HG03575 (cell line): ENCODE measurements around the gene RAB3IL1.
"Not testable (repeated sequence)": the region's sequence is repeated elsewhere in the genome, so short reads cannot be mapped to it uniquely, and the experiment has no call there.

Source experiments
- ATAC-seq: cut with Tn5 transposase; IDR thresholded peaks from one replicate; pipeline ENCODE4 v1.9.1; 2021; ENCODE audit not compliant: unreplicated experiment, insufficient number of reproducible peaks, low FRiP score; ENCODE audit errors: extremely low read depth

The RAB3IL1 gene

DNA sequence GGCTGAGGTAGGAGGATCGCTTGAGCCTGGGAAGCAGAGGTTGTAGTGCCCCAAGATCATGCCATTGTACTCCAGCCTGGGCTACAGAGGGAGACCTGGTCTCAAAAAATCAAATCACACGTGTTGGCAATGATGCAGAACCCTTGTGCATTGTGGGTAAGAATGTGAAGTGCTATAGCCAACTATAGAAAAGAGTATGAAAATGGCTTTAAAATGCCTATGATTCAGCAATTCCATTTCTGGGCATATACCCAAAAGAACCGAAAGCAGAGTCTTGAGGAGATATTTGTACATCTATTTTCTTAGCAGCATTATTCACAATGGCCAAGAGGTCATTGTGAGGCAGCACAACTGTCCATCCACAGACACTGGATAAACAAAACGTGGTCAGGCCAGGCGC lies 23.4 kb downstream of the RAB3IL1 start:
- no peak for ATAC-seq

DNA sequence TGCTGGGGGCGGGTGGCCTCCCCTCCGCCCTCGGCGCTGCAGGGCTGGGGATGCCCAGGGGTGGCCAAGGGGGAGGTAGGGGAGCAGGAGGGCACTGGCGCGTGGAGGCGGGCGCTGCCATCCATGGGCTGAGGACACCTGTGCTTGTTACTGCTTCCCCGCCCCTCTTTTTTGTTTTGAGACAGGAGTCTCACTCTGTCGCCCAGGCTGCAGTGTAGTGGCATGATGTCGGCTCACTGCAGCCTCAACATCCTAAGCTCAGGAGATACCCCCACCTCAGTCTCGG lies 25.3 kb downstream of the RAB3IL1 start:
- ATAC-seq = no peak

DNA sequence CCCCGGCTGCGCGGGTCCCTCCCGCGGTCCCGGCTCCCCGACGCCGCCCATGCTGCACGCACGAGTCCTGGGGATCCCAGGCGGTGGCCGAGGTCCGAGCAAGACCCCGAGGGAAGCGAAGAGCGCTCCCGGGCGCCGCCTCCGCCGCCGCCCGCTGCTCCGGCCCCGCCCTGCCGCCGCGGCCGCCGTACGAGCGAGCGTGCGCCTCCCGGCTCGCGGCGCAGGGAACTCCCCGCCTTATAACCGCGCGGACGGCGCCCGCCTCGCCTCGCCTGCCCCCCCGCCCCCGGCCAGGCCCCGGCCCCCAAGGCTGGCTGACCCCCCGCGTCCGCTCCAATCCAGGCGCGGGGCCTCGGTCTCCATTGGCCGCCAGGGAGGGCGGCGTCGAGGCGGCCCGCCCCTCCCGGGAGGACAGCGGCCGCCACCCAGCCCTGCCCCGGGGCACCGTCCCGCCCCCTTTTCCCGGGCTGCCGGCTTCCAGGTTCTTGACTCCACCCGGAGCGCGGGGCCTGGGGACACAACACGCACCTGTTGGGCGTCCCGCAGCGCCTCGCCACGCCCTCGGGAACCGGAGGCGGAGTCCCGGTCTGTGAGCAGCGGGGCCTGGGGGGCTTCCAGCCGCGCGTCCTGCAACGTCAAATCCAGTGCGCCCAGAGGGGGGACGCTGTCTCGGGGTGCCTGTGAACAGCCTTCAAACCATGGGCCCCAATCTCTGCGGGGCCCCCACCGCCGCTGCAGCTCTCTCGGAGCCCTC lies 25.9 kb downstream of the RAB3IL1 start, which contains the start of gene FADS3:
Gene FADS3 (minus strand): TSS at position 215 of the 754 bp plus-strand sequence. CDS start 164 bp downstream, at position 51.
- ATAC-seq = no peak

DNA sequence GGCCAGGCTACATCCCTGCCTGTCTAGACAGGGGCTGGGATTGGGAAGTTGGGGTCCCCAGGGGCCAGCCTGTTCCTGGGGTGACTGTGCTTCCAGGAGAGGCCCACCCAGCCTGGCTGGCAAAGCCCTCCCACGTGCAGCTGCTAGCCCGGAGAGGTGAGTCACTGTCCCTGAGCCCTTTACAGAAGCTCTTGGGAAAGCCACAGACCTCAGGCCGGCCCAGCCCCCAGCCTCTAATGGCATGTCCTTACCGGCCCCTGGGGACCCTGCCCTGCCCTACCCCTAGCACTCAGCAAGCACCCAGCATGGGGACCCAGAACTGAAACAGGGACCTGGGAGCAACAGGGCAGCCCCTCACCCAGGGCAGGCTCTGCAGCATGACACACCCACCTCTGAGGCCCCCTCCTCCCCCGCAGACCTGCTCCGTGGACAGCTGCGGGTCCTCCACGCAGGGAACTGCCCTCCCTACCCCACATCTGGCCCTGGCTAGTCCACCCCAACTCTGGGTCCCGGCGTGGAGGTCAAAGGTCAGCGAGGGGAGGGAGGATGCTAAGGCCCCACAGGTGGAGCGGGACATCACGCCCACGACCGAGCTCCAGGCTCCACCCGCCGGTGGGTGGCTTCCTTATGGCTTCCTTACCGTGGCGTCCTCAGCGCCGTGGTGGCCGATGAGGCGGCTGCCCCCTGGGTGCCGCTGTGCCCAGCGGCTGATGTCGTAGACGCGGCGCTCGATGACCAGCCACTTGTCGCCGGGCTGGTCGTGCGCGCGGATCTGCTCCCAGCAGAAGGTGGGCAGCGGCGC lies 26.6 kb downstream of the RAB3IL1 start:
- no peak for ATAC-seq

DNA sequence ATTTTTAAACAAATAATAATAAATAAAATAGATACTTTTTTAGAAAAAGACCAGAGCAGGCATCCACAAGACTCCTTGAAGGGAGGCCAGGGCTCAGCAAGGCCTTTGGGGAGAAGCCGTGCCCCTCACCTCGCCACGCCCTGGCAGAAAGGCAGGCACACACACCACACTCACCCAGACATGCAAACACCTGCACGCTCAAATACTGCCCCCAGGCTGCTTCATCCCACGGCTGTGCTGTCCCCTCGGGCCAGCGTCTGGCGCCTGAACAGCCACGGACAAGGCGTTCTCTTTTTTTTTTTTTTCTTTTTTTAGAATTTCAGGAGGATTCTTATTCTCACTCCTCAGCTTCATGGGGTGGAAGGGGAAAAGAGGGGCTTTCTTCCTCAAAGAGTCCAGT lies 27.5 kb downstream of the RAB3IL1 start:
- no peak for ATAC-seq

DNA sequence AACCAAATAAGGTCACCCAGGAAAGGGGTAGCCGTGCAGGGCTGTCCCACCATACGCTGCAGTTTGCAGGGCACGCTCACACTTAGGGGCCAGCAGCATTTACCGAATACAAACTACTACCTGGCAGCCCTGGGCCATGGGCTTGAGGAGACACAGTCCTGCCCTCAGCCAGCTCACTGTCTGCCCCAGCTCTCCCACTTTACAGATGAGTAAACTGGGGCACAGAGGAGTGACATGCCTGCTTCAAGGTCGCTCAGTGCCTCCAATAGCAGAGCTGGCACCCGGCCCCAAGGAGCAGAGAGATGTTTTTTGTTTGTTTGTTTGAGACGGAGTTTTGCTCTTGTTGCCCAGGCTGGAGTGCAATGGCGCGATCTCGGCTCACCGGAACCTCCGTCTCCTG lies 28.8 kb downstream of the RAB3IL1 start:
- no peak for ATAC-seq

DNA sequence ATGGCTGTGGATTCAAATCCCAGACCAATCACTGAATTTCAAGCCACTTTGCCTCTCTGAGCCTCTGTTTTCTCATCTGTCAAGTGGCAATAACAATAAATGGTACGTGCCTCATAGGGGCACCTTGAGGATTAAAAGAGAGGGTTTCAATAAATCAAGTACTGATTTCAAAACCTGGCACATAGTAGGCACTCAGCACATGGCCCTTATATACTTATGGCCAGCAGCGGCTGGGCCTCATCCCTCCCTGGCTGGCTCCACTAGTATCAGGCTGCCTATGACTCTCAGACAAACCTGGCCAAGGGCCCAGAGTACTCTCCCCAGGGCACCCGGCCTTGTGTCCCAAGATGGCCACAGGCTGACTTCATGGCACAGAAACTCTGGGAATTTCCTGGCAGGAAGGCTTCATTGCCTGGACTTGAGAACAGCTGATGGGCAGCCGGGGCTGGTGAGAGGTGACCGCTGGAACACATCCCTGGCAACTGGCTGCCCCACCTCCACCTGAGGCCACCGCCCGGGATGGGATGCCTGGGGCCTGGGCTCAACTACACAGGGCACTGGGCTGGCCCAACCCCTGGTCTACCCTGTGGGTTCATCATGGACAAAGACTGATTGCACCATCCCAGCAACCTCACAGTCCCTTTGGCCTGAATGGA lies 29.4 kb downstream of the RAB3IL1 start:
- ATAC-seq = no peak

DNA sequence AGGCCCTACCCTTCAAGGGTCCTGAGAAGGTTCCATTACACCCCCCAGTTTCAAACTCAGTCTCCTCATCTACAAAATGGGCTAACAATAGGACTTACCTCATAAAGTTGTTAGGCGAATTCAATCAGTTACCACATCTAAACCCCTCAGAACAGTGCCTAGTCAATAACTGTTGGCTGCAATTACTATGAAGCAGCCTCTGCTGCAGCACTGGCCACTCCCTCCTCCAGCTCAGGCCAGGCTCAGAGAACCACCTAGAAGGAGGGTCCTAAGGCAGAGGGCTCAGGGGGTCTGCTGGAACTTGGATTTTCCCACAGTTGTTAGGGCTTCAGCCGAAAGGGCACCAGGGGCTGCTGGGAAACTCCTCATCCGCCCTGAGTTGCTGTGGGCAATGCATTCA lies 30.7 kb downstream of the RAB3IL1 start:
- ATAC-seq = no peak

DNA sequence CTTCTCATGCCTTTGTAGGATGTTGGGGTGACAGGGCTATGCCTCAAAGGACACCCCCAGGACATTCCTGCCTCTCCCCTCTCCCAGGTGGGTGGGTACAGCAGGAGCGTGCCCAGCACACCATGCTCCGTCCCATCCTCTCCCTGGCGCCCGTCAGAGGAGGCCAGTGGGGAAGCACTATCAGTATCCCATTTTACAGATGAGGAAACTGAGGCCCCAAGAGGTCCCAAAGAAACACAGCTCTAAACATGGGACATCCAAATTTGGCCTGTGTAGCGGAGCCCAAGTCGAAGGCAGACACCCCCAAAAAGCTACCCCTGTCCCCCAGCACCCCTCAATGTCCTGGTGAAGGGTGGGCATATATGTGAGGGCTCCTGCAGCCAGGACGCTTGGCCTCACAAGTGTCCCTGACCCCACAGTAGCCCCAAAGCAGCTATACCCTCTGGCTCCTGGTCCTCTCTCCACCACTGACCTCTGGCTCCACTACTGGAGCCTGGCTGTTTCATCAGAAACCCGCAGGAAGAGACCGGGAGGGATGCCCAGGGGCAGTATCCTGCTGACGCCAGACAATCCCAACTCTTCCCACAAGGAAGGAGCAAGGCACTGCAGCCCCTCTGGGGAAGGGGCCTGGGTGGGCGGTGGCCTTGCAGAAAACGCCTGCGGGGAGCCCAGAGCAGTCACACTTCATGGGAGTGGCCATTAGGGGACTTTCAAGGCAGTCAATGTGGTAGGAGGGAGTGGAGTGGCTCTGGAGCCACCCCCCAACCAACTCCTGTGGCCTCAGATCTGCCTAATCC lies 31.4 kb downstream of the RAB3IL1 start:
- no peak for ATAC-seq

DNA sequence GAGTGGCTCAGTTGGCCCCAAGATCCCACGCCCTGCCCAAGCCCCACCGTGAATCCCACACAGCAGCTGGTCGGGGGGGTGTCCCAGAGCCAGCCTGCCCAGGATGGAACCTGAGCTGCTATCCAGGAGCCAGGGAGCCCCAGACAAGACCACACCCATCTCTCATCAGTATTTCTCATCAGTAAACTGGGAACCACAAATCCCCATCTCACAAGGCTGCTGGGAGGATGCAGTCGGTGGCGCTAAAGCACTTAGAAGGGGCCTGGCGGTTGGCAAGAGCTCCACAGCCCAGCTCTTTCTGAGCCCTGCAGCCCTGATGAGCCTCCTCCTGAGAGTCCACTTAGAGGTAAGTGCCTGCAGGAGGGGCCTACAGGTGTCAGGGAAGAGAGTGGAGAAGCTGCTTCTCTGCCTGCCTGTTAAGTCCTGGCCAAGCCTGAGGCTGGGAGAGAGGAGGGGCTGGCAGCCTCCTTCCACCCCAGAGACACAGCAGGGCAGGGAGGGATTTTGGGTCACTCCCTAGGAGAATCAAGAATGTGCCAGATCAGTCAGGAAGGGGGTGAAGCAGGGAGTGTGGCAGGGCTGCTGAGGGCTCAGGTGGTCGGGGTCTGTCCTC lies 32.1 kb downstream of the RAB3IL1 start:
- ATAC-seq = no peak

DNA sequence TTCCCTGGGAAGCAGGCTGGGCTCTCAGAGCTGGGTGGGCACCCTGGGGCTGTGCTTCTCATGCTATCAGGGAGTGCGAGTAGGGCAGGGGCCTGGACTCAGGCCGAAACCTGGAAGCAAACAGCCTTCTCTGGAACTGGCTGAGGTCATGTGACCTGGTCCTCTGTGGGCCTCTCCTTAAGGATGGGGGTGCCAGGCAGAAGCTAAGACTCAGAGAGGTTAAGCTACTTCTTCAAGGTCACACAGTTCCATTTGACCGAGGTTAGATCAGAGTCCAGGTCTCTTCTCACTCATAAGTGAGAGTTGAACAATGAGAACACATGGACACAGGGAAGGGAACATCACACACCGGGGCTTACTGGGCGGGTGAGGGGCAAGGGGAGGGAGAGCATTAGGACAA lies 33.4 kb downstream of the RAB3IL1 start:
- ATAC-seq = no peak

DNA sequence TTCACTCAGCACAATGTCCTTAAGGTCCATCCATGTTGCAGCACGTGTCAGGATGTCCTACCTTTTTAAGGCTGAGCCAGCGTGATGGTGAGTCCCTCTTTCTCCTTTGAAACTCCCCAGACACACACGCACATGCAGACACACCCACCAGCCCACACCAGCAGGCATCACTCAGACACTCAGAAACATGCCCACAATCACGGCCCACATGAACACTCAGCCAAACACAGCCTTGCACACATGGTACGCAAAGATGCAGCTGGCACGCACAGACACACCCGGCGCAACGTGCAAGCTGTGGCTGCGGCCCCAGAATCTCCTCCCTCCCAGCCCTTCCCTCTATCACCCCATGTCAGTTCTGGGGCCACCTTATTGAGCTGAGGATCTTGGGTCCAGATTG lies 34.0 kb downstream of the RAB3IL1 start:
- ATAC-seq = no peak

DNA sequence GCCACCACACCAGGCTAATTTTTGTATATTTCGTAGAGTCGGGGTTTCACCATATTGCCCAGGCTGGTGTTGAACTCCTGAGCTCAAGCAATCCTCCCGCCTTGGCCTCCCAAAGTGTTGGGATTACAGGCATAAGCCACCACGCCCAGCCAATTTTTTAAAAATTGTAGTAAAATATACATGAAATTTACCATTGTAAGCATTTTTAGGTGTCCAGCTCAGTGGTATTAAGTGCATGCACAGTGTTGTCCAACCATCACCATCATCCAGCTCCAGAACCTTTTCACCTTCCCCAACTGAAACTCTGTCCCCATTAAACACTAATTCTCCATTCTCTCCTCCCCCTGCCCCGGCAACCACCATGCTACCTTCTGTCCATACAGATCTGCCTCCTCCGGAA lies 34.5 kb downstream of the RAB3IL1 start:
- ATAC-seq = no peak

DNA sequence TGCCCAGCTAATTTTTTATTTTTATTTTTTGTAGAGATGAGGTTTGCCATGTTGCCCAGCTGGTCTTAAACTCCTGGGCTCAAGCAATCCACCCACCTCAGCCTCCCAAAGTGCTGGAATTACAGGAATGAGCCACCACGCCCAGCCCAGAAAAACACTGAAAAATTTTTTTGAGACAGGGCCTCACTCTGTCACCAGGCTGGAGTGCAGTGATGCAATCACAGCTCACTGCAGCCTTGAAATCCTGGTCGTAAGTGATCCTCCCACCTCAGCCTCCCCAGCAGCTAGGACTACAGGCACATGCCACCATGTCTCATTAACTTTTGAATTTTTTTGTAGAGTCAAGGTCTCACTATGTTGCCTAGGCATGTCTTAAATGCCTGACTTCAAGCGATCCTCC lies 35.1 kb downstream of the RAB3IL1 start:
- not testable (repeated sequence) for ATAC-seq

DNA sequence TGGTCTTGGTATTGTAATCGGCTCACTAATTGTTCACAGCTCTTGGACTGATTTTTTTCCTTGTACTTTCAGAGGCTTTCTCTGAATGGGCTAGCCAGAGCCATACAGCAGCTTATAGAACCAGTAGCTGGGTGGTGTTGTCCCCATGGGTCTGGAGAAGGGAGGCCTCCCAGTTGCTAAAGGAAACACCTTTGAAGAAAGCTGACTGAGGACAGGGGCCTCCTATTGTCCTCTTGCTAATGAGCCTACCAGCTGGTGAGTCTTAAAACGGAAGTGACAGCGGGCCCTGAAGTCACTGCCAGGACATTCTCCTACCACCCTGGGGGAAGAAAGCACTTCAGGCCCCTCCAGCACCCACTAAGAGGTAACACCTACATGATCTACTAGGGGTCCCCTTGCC lies 36.0 kb downstream of the RAB3IL1 start:
- no peak for ATAC-seq

DNA sequence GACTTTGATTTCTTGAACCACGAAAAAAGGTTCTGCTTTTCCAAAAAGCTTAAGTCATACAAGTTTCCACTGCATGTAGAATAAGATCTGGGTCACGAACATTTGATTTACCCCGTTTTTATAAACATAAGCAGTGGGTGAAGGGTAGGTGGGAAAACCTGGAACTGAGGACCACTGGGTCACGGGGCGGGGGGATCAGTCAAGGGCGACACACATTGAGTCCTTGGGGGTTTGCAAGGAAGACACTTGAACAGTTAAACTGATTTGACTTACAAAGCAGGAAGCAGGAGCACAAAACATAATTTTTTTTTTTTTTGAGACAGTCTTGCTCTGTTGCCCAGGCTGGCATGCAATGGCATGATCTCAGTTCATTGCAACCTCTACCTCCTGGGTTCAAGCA lies 36.9 kb downstream of the RAB3IL1 start:
- no peak for ATAC-seq

DNA sequence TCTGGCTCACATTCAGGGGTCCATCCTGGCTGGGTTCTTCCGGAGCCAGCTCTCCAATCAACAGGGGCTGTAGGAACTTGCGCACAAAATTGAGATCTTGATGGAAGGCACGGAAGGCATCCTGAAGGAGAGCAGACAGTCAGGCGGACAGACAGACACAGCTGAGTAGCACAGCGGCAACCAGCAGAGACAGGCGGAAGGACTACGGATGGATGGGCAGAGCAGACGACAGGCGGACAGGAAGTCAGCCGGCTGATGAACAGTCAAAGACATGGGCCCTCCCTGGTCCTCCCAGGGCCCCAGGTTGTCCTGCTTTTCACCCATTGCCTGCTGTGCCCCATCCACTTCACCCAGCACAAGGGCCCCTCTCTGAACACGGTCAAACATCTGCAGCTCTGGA lies 37.3 kb downstream of the RAB3IL1 start:
- no peak for ATAC-seq

DNA sequence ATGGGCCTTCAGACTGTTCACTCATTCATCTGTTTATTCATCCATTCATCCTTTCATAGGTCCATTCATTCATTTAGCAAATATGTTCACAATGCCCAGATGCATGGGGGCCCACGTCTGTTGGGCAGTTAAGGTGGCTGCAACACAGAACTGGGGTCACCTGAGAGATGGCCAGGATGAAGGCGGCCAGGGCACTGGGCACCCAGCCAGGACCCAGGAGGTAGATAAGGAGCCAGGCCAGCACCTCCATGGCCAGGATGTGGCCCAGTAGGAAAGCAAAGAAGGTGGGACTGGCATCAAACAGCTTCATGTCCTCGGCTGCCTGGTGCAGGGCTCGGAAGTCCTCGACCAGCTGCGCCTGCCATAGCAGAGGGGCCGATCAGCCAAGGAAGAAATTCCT lies 38.2 kb downstream of the RAB3IL1 start:
- no peak for ATAC-seq

DNA sequence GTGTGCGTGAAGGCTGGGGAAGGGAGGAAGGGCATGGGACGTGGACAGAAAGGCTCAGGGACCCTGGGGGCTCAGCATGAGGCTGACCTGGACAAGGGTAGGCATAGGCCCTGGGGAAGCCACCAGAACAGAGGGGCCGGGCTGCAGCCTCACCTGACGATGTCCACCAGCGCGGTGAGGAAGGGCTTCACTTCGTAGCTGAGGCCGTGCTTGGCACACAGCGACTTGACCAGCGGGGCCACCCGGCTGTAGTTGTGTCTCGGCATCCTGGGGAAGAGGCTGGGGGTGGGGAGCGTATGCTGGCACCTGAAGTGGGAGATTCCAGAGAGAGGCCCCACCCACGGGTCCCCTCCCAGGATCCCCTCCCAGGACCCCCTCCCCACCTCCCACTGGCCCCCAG lies 41.7 kb downstream of the RAB3IL1 start:
- ATAC-seq = no peak
